ENCODE results near the gene HNF1B.

The HNF1B gene

DNA sequence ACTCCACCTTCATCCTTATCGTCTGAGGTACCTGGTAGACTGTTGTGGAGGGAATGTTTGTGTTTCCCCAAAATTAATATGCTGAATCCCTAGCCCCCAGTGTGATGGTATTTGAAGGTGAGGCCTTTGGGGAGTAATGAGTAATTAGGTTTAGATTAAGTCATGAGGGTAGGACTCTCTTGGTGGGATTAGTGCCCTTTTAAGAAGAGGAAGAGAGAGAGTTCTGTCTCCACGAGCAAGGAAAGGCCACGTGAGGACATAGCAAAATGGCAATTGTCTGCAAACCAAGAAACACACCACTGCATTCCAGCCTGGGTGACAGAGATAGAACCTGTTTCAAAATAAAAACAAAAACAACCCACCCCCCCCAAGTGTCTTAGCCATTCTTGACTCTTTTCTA lies 80.6 kb downstream of the HNF1B start:
- no peak for DNase-seq

DNA sequence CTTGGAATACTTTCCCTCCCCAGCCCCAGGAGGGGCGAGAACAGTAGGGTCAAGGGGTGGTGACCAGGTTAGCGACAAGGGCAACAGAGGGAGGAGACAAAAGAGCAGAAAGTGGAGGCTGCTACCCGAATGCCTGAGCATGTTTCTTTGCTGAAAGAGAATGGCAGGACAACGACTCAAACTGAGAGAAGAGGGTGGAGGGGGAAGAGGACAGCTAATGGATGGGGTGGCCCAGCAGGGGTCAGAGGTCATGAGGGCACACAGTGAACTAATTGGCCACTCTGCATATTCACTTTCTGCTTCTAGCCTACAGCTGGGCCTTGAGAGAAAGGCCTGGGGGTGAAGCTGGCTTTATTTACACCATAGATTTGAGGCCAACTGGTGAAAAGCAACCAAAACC lies 82.5 kb downstream of the HNF1B start:
- DNase-seq = no peak

DNA sequence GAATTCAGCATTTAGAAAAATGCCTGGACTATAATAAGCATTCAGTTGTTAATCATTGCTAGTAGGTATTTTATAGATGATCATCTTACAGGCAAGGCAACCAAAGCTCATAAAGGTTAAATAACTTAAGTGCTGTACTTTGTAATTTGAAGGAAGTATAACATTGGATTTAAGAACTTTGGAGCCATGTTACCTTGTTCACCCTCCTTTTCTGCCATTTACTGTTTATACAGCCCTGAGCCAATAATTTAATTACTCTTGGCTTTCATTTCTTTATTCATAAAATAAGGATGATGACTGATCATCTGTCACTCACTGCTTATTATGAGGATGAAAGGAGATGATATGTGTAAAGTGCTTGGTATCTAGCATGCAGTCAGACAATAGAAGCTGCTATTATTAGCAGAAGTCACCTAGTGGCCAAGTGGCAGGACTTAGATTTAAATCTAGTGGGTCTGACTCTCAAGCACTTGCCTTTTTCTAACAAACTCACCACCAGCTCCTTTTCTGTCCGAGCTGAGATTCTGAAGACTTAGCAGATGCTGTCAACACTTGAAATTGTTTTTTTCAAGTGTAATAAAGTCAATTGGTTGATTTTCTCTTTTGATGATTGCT lies 83.4 kb downstream of the HNF1B start:
- DNase-seq = no peak

DNA sequence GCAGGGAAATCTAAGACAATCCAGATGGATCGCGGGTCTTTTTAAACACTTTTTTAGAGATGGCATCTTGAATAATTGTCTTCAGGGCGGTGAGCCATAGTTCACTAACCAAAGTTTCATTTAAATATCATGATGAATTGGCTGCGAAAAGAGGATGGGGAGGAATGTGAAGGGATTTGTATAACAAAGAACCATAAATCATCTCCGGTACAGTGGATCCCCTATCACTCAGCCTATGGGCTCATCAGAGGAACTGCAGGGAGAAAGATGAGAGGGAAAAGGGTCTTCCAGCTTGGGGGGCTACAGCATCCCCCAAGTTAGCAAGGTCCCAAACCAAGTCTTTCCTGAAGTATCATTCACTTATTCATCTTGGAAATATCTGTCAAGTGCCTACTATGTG lies 84.9 kb downstream of the HNF1B start:
- DNase-seq = no peak

DNA sequence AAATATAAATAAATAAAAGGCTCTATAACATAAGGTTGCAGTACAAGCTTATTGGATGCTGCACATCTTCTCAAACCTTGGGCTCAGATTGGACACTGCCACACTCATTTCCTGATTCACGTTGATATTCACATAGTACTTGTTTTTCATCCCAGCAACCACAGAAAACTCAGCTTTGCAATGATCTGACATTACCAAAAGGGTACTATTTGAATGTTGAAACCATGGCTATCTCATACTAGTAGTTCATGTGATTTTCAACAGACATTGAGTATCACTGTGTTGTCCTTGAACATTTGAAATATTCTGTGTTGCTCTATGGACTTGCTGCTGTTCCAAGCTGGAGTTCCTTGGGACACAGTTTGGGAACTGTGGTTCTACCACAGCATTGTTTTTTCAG lies 87.7 kb downstream of the HNF1B start:
- no peak for DNase-seq

DNA sequence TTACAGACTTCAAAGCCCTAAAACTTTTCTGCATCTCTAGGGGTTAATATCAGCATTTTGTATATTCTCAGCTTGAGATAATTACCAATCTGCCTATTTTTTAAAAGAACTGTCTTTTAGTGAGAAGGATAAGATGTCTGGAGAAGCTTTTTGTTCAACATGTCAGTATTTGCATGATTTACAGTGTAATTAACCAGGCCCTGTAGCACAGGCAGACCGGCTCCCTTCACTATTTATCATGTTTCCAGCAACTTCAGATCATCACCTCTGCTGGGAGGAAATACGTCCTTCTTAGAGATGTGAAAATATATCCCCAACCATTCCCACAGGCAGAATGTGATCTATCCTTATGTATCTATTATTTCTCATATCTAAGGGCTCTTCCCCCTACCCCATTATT lies 93.0 kb downstream of the HNF1B start:
- DNase-seq = no peak

DNA sequence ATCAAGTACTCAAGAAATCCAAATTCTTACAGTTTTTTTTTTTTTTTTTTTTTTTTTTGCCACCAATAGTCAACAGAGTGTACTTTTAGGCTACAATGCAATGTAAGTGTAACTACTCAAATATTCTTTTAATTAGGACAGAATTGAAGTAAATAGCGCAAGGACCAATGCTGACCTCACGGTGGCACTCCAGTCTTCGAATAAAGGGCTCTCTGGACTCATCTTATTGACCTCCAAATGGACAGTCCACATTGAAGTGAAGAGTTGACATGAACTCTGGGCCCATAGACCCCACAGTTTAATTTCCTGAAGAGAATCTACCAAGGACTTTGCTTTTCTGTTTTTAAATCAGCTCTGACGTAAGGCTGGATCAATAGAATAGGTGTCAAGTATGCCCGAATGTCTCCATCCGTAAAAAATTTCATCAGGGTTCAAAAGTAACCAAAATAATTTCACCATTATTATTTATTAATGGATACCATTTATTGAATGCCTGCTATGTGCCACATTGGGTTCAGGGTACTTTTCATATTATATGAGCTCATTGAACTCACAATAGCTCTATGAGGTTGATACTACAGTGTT lies 94.3 kb downstream of the HNF1B start:
- peak; percentile 32 for DNase-seq

DNA sequence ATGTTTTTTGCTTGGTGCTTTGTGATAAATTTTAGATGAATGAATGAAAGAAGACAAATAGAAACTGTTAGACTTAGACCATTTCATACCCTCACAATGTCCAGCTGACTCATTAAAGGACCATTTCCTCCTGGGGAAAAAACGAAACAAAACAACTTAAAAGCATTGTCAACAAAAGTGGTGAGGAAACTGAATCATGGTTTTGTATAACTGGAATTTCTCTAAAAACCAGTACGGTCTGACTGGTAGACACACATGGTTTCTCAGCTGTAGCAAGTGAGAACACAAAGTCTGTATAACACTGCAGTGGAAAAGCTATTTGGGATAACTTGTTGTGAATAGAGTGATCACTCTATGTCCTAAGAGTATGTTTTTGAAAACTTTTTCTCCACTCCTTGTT lies 96.3 kb downstream of the HNF1B start:
- DNase-seq = no peak

DNA sequence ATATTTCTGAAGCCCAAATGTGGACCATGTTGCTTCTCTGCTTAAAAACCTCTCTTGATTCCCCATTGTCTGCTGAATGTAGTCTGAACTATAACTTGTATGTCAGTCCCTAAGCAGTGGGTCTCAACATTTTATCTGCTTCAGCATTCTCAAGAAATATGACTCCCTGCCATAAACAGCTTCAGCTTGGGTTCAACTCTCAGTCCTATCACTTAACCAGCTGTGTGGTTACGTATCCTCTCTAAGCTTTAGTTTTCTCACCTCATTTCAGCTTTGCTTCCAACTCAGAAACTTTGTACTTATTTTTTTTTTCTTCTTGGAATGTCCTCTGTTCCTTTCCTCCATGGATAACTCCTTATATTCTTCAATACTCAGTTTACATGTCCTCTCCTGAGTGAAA lies 97.0 kb downstream of the HNF1B start:
- no peak for DNase-seq

DNA sequence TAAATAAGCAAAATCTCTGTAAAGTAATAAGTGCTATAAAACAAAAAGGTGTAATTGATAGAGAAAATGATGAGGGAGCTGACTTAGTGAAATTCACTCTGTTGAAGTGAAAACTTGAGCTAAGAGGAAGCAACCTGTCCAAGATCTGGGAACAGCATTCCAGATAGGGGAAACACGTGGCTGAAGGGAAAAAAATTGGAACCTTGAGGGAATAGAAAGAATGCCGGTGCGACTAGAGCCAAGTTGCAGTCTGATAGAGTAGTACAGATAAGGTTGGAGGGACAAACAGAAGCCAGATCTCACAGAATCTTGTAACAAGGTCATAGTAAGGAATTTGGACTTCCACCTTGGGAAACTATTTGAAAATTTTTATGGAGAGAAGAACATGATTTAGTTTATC lies 101.0 kb downstream of the HNF1B start:
- peak; percentile 13 for DNase-seq

DNA sequence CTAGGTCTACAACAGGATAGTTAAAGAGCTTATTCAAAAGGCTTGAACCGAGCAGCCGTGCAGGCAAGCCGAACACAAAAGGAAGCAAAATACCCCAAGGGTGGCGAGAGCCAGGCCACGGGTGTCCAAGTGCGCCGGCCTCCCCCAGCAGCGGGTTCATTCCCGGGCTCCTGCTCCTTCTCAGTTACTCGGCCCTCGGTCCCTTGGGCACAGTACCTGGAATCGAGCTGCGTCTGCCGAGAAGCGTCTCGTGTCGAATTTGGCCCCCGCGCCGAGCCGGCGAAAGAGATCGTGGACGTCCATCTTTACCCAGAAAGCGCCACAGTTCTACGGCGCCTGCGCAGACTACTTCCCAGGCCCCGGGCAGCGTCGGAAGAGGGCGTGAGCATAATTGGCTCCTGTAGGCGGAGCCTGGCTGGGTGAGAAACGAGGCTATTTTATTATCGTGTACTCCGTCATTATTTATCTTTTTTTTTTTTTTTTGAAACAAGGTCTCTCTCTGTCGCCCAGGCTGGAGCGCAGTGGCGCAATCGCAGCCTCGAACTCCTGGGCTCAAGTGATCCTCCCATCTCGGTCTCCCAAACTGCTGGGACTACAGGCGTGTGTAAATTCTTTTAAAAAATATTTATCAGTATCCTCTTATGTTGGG lies 101.6 kb downstream of the HNF1B start, which contains the start of gene DDX52:
Gene DDX52, minus strand, starts transcription at position 329 of the 649 bp plus-strand sequence. Its CDS starts 26 bp downstream, at position 303.
- peak; percentile 94 for DNase-seq

DNA sequence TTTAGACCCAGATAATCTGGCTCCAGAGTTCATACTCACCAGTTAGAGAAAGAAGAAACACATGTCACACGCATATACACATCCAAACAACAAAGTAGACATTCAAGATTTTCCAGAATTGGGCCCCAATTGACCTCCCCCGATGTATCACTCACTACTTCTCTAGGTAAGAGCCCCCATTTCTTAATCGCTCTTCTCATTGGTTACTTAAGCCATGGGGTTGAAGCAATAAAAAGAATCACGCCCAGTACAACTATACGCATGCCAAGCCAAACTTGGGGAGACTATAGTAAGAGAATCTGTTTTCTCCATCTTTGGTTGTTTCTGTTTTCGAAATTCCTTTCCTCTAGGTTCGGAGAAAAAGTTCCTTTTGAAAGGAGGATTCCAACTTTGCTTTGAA lies 102.2 kb downstream of the HNF1B start:
- DNase-seq = no peak

DNA sequence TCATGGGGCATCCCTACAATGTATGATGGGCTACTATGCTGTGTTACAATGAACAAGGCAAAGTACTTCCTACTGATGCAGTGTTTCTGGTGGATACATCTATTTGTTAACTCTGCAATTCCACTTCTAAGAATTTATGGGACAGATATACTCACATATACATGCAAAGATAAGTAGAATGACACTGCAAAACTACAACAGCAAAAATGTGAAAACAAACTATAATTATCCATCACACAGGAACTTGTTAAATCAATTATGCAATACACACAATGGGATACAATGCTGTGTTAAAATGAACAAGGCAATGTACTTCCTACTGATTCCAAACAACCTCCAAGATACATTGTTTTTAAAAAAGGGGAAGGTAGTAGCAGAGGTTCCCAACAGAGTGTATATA lies 104.8 kb downstream of the HNF1B start:
- DNase-seq = no peak

DNA sequence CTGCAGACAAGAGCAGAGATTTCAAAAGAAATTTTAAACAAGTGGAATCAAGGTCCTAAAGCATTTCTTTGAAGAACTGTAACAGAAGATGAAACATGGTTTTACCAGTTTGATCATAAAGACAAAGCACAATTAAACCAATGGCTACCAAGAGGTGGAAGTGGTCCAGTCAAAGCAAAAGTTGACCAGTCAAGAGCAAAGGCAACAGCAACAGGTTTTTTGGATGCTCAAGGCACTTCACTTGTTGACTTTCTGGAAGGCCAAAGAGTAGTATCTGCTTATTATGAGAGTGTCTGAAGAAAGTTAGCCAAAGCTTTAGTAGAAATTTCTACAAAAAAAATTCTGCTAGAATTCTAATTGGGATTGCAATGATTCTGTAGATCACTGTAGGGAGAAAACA lies 106.9 kb downstream of the HNF1B start:
- no peak for DNase-seq
